Measurements from ENCODE around the gene ARVCF. TPM values are rescaled to one million over a fixed set of nuclear protein-coding genes. Genes with fewer than 3 reads are reported as not detected.

ARVCF gene
- total RNA-seq, 4 donors from 2014 or later = 31.1 to 55.8 (median 44.6) TPM

- no peak for DNase-seq (ENCODE audit: extremely low spot score)
- intact Hi-C loops (cut with DNase I) = no loop called here
- H3K27me3 ChIP-seq = no peaks in the 10 kb centered on the region
- TF ChIP-seq POLR2A (IDR thresholded peaks at IDR 0.05; ENCODE audit: low read depth) (no peak), POLR2AphosphoS5 (IDR thresholded peaks at IDR 0.05) (no peak), EP300 (IDR thresholded peaks at IDR 0.05) (no peak), CTCF (IDR thresholded peaks at IDR 0.05) (no peak)
- H3K36me3 ChIP-seq = peaks cover 17 to 53% (median 51%) of the 10 kb centered on the region in 4 donors
- peaks cover 34 to 40% (median 36%) of the 10 kb centered on the region in 4 donors for H3K4me1 ChIP-seq
- WGBS = 85% methylated on average over 12 of the region's 33 CpGs
- no peak overlapping the region for H3K27ac ChIP-seq (replicated peaks in 1 of 4)
- H3K4me3 ChIP-seq = no peak overlapping the region
- no peaks in the 10 kb centered on the region for H3K9me3 ChIP-seq
These were observed 35.3 kb downstream of the ARVCF start for GRCh38 chr22:19981171-19981960.

- no peak overlapping the region for H3K4me3 ChIP-seq
- H3K4me1 ChIP-seq = peaks cover 28 to 38% (median 30%) of the 10 kb centered on the region in 4 donors
- no peaks in the 10 kb centered on the region for H3K9me3 ChIP-seq
- intact Hi-C loops (cut with DNase I) = no loop called here
- H3K27ac ChIP-seq (replicated peaks in 1 of 4) = no peak overlapping the region
- DNase-seq (ENCODE audit: extremely low spot score) = no peak
- H3K36me3 ChIP-seq = peaks cover 17 to 56% (median 51%) of the 10 kb centered on the region in 4 donors
- TF ChIP-seq EP300 (IDR thresholded peaks at IDR 0.05) = no peak
- no peak for TF ChIP-seq POLR2AphosphoS5 (IDR thresholded peaks at IDR 0.05)
- 92% methylated on average over 6 of the region's 7 CpGs for WGBS
- H3K27me3 ChIP-seq = no peaks in the 10 kb centered on the region
These were observed 35.9 kb downstream of the ARVCF start for GRCh38 chr22:19980766-19981165.

GRCh38 chr22:19979712-19980493, 36.7 kb downstream of the ARVCF start:
- peaks cover 17 to 56% (median 51%) of the 10 kb centered on the region in 4 donors for H3K36me3 ChIP-seq
- no peaks in the 10 kb centered on the region for H3K9me3 ChIP-seq
- TF ChIP-seq CTCF (IDR thresholded peaks at IDR 0.05) (no peak), EP300 (IDR thresholded peaks at IDR 0.05) (no peak), POLR2AphosphoS5 (IDR thresholded peaks at IDR 0.05) (no peak), POLR2A (IDR thresholded peaks at IDR 0.05; ENCODE audit: low read depth) (no peak)
- H3K27me3 ChIP-seq = no peaks in the 10 kb centered on the region
- DNase-seq (ENCODE audit: extremely low spot score) = no peak
- H3K27ac ChIP-seq (replicated peaks in 1 of 4) = no peak overlapping the region
- WGBS = 96% methylated on average over 23 of the region's 52 CpGs
- intact Hi-C loops (cut with DNase I) = loop anchor here (10.0 kb wide), 1 partner anchor 125 kb away; no protein-coding TSS in a partner anchor
- peaks cover 22 to 38% (median 29%) of the 10 kb centered on the region in 4 donors for H3K4me1 ChIP-seq
- no peak overlapping the region for H3K4me3 ChIP-seq

GRCh38 chr22:19978748-19979147, 37.9 kb downstream of the ARVCF start:
- Histone ChIP-seq H3K4me3 (no peak overlapping the region), H3K27ac (replicated peaks in 1 of 4) (no peak overlapping the region), H3K4me1 (peaks cover 10 to 33% (median 24%) of the 10 kb centered on the region in 4 donors), H3K9me3 (no peaks in the 10 kb centered on the region), H3K36me3 (peaks cover 17 to 60% (median 54%) of the 10 kb centered on the region in 4 donors), H3K27me3 (no peaks in the 10 kb centered on the region)
- DNase-seq (ENCODE audit: extremely low spot score) = no peak
- 87% methylated on average over 3 of the region's 17 CpGs for WGBS
- intact Hi-C loops (cut with DNase I) = loop anchor here (10.0 kb wide), 1 partner anchor 126 kb away; no protein-coding TSS in a partner anchor
- no peak for TF ChIP-seq EP300 (IDR thresholded peaks at IDR 0.05)
- TF ChIP-seq POLR2A (IDR thresholded peaks at IDR 0.05; ENCODE audit: low read depth) = no peak
- TF ChIP-seq CTCF (IDR thresholded peaks at IDR 0.05) = no peak
- TF ChIP-seq POLR2AphosphoS5 (IDR thresholded peaks at IDR 0.05) = no peak

All from esophagus muscularis mucosa (tissue), 4 donors.